HCEC 1CT (cell line): ENCODE results near the gene FOXN4.
"Not testable (repeated sequence)": the region's sequence is repeated elsewhere in the genome, so short reads cannot be mapped to it uniquely, and the experiment has no call there.

ENCODE experiments used
- DNase-seq: peaks from one replicate; pipeline ENCODE4 v3.0.0-alpha.2; 2017

Gene FOXN4

GRCh38 chr12:109308534-109309380 lies at the start of gene FOXN4:
TSS of gene FOXN4 (minus strand) at chr12:109309284. CDS start at chr12:109308321, 963 bp downstream.
- DNase-seq = no peak

GRCh38 chr12:109358154-109358869 lies 49.2 kb upstream of the FOXN4 start:
- DNase-seq = no peak

GRCh38 chr12:109357032-109357431 lies 47.9 kb upstream of the FOXN4 start:
- DNase-seq = no peak

- no peak for DNase-seq
Measured at GRCh38 chr12:109356577-109356976, 47.5 kb upstream of the FOXN4 start.

- DNase-seq = no peak
Measured at GRCh38 chr12:109352184-109352583, 43.1 kb upstream of the FOXN4 start.

- no peak for DNase-seq
Measured at GRCh38 chr12:109347589-109347988, 38.5 kb upstream of the FOXN4 start, which contains the start of gene MYO1H. TSS of gene MYO1H (plus strand) at chr12:109347900. CDS start at chr12:109347961, 61 bp downstream.

GRCh38 chr12:109346920-109347319 lies 37.8 kb upstream of the FOXN4 start:
- DNase-seq = no peak

GRCh38 chr12:109345428-109345827 lies 36.3 kb upstream of the FOXN4 start:
- no peak for DNase-seq

- no peak for DNase-seq
Measured at GRCh38 chr12:109343677-109344076, 34.6 kb upstream of the FOXN4 start.

GRCh38 chr12:109336593-109336992 lies 27.5 kb upstream of the FOXN4 start:
- no peak for DNase-seq

GRCh38 chr12:109334887-109335286 lies 25.8 kb upstream of the FOXN4 start:
- no peak for DNase-seq

GRCh38 chr12:109331301-109331952 lies 22.3 kb upstream of the FOXN4 start:
- no peak for DNase-seq

GRCh38 chr12:109330282-109331230 lies 21.5 kb upstream of the FOXN4 start:
- DNase-seq = no peak

- DNase-seq = no peak
Measured at GRCh38 chr12:109329686-109330085, 20.6 kb upstream of the FOXN4 start.

- DNase-seq = no peak
Measured at GRCh38 chr12:109329003-109329402, 19.9 kb upstream of the FOXN4 start.

GRCh38 chr12:109321294-109321693 lies 12.2 kb upstream of the FOXN4 start:
- not testable (repeated sequence) for DNase-seq

GRCh38 chr12:109310247-109311125 lies 1.4 kb upstream of the FOXN4 start:
- DNase-seq = no peak

GRCh38 chr12:109309381-109310246 lies 530 bp upstream of the FOXN4 start:
- no peak for DNase-seq

- DNase-seq = no peak
Measured at GRCh38 chr12:109307051-109307450, 2.0 kb downstream of the FOXN4 start.

- DNase-seq = no peak
Measured at GRCh38 chr12:109305547-109305946, 3.5 kb downstream of the FOXN4 start.
